NCI-H146 treated with DMSO at 0.1 percent for 48 hours (cell line): ENCODE measurements around the gene LAMB1.

ENCODE experiments used
- DNase-seq: peaks from one replicate; lab custom pipeline; 2025; ENCODE audit not compliant: unreplicated experiment; lab: John Stamatoyannopoulos, UW

LAMB1 gene

GRCh38 chr7:107999779-108000560 is 3.0 kb downstream of the LAMB1 start:
- no peak for DNase-seq

GRCh38 chr7:107998660-107999480 is 4.1 kb downstream of the LAMB1 start:
- no peak for DNase-seq

- DNase-seq, result no peak
These were observed 4.8 kb downstream of the LAMB1 start for GRCh38 chr7:107998150-107998549.

- DNase-seq, result no peak
These were observed 6.7 kb downstream of the LAMB1 start for GRCh38 chr7:107996072-107996882.

GRCh38 chr7:107995184-107996071 is 7.5 kb downstream of the LAMB1 start:
- peak; percentile 46 for DNase-seq

- DNase-seq, result no peak
These were observed 8.4 kb downstream of the LAMB1 start for GRCh38 chr7:107994421-107995030.

- DNase-seq, result peak; percentile 81
These were observed 9.1 kb downstream of the LAMB1 start for GRCh38 chr7:107993891-107994291.

- DNase-seq, result no peak
These were observed 13.2 kb downstream of the LAMB1 start for GRCh38 chr7:107989618-107990373.

- no peak for DNase-seq
These were observed 20.0 kb downstream of the LAMB1 start for GRCh38 chr7:107982918-107983389.

GRCh38 chr7:107982042-107982840 is 20.7 kb downstream of the LAMB1 start:
- DNase-seq, result no peak

GRCh38 chr7:107981466-107981865 is 21.5 kb downstream of the LAMB1 start:
- no peak for DNase-seq

- DNase-seq, result no peak
These were observed 22.2 kb downstream of the LAMB1 start for GRCh38 chr7:107980671-107981190.

GRCh38 chr7:107980171-107980570 is 22.8 kb downstream of the LAMB1 start:
- no peak for DNase-seq

- DNase-seq, result no peak
These were observed 24.0 kb downstream of the LAMB1 start for GRCh38 chr7:107978815-107979408.

- DNase-seq, result no peak
These were observed 25.9 kb downstream of the LAMB1 start for GRCh38 chr7:107977048-107977447.

- no peak for DNase-seq
These were observed 26.3 kb downstream of the LAMB1 start for GRCh38 chr7:107976620-107977019.

- DNase-seq, result no peak
These were observed 27.5 kb downstream of the LAMB1 start for GRCh38 chr7:107975394-107976013.
